ENCODE measurements around the gene ZNF513.
A peak's percentile ranks its signal among the peaks of the same experiment; 100 is the strongest.
"Not testable (repeated sequence)": the region's sequence is repeated elsewhere in the genome, so short reads cannot be mapped to it uniquely, and the experiment has no call there.

Gene ZNF513

GRCh38 chr2:27356056-27356381, 24.5 kb downstream of the ZNF513 start:
- peak; percentile 41 for DNase-seq (ENCODE audit: low read depth in 2 of 2)

DNA sequence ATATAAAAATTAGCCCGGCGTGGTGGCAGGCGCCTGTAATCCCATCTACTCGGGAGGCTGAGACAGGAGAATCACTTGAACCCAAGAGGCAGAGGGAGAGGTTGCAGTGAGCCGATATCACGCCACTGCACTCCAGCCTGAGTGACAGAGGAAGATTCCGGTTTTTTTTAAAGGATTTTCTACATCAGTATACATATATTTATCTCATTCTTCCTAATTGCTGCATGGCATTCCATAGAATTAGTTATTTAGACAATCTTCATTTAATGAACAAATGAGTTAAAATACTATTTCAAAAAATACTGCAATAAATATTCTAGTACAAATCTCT, 26.0 kb downstream of the ZNF513 start:
- DNase-seq (ENCODE audit: low read depth in 2 of 2): no peak

GRCh38 chr2:27353762-27354596, 26.6 kb downstream of the ZNF513 start:
- DNase-seq (ENCODE audit: low read depth in 2 of 2): no peak

DNA sequence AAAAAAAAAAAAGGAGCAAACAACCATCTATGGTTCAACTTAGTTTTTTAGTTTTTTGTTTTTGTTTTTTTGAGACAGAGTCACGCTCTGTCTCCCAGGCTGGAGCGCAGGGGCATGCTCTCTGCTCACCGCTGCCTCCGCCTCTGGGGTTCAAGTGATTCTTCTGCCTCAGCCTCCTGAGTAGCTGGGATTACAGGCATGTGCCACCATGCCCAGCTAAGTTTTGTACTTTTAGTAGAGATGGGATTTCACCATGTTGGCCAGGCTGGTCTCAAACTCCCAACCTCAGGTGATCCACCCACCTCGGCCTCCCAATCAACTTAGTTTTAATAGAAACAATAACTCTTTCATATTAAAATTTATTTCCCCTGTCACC, 27.2 kb downstream of the ZNF513 start:
- DNase-seq (ENCODE audit: low read depth in 2 of 2): not testable (repeated sequence)

- no peak for DNase-seq (ENCODE audit: low read depth in 2 of 2)
These were observed 28.5 kb downstream of the ZNF513 start for GRCh38 chr2:27351802-27352598.

DNA sequence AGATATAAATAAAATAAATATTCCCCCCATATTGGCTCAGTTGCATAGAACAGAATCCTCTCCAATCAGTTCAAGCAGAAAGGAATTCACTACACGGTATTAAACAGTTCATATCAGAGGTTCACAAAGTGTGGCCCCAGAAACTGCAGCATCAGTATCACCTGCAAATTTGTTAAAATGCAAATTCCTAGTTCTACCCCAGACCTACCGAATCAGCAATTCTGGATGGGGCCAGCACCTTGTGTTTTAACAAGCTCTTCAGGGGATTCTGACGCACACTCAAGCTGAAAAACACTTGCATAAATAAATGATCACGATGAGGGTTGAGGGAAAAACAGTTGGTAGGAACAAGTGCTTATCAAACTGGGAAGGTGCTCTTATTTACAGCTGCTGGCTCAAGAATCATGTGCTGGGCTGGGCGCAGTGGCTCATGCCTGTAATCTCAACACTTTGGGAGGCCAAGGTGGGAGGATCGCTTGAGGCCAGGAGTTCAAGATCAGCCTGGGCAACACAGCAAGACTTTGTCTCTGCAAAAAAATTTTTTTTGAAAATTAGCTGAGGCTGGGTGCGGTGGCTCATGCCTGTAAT, 30.3 kb downstream of the ZNF513 start:
- DNase-seq (ENCODE audit: low read depth in 2 of 2): no peak

- no peak for DNase-seq (ENCODE audit: low read depth in 2 of 2)
These were observed 32.9 kb downstream of the ZNF513 start for GRCh38 chr2:27347641-27348040.

DNA sequence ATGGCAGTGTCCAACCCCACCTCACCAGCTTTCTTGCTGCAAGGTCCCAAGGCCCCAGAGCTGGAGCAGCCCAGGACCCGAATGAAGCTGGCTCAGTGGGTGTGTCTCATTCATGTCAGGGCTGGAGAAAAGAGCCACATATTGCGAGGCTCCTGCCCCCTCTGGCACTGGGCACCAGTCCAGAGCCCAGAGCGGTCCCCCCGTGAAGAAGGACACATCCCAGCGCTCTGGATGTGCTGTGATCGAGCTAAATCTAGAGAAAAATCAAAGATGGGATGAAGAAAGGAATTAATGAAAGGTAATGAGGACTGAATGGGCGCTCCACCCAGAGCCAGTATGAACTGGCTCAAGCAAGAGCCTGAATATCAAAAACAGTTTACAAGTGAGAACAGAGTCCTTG, 44.4 kb downstream of the ZNF513 start:
- no peak for DNase-seq (ENCODE audit: low read depth in 2 of 2)

DNA sequence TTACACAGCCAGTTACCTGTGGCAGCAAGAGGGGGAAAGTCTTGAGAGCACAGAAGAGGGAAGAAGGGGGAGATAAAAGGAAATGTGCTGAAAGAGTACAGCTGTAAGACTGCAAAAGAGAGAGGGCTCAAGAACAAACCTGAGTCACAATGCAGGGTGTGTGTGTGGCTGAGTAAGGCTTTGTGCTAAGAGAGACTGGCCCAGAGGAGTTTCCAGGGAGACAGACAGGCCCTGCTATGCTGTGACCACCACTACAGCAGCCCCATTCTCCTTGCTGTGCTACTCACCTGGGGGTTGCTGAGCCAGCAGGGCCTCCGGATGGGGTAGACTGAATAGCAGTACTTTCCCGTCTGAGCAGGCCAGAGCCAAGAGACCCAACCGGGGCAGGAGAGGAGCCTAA, 45.2 kb downstream of the ZNF513 start:
- DNase-seq (ENCODE audit: low read depth in 2 of 2): no peak

All from stimulated activated CD8-positive, alpha-beta memory T cell treated with anti-CD3 and anti-CD28 coated beads, Interleukin-2, amount 100 ng/mL, for 48 hours (primary cell).